GF-D8 (cell line): ENCODE results near the gene TCF23.
"Not testable (repeated sequence)": the region's sequence is repeated elsewhere in the genome, so short reads cannot be mapped to it uniquely, and the experiment has no call there.

Source experiments
- DNase-seq: peaks from one replicate; lab custom pipeline; 2025; lab: John Stamatoyannopoulos, UW

The TCF23 gene

GRCh38 chr2:27148801-27149439, at the start of gene TCF23:
Gene TCF23 (plus strand): TSS chr2:27149004. CDS start chr2:27149134, 130 bp downstream.
- DNase-seq = no peak

GRCh38 chr2:27099334-27099955, 49.4 kb upstream of the TCF23 start:
- no peak for DNase-seq

GRCh38 chr2:27100036-27100435, 48.8 kb upstream of the TCF23 start:
- no peak for DNase-seq

- no peak for DNase-seq
These were observed 46.5 kb upstream of the TCF23 start for GRCh38 chr2:27102329-27102728.

GRCh38 chr2:27105981-27106380, 42.8 kb upstream of the TCF23 start:
- no peak for DNase-seq

DNA sequence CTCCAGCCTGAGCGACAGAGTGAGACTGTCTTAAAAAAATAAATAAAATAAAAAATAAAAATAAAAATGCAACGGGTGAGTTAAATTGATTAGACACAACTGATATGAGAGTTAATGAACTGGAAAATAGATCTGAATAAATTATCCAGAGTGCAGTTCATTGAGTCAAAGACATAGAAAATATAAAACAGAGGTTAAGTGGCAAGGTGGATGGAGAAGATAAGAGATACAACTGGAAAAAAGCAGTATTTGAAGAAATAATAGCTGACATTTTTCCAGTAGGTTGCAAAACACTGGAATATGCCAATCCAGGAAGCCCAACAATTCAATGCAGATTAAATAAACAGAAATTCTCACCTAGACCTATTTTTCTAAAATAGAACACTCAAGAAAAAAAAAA, 40.6 kb upstream of the TCF23 start:
- no peak for DNase-seq

DNA sequence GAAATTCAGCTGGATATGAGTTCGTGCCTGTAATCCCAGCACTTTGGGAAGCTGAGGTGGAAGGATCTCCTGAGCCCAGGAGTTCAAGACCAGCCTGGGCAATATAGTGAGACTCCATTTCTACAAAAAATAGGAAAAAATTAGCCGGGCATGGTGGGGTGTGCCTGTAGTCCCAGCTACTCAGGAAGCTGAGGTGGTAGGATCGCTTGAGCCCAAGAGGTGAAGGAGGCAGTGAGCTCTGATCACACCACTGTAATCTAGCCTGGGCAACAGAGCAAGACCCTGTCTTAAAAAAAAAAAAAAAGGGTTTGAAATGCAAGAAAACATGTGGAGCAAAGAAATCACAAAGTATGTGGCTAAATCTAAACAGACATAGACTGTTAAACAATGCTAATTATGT, 39.7 kb upstream of the TCF23 start:
- no peak for DNase-seq

DNA sequence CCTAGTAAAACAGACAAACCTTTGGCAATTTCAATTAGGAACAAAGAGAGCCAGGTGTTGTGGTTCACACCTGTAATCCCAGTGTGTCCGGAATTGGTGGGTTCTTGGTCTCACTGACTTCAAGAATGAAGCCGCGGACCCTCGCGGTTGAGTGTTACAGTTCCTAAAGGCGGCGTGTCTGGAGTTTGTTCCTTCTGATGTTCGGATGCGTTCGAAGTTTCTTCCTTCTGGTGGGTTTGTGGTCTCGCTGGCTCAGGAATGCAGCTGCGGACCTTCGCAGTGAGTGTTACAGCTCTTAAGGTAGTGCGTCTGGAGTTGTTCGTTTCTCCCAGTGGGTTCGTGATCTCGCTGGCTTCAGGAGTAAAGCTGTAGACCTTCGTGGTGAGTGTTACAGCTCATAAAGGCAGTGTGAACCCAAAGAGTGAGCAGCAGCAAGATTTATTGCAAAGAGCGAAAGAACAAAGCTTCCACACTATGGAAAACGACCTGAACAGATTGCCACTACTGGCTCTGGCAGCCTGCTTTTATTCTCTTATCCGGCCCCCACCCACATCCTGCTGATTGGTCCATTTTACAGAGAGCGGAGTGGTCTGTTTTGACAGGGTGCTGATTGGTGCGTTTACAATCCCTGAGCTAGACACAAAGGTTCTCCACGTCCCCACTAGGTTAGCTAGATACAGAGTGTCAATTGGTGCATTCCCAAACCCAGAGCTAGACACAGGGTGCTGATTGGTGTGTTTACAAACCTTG, 38.0 kb upstream of the TCF23 start:
- not testable (repeated sequence) for DNase-seq

DNA sequence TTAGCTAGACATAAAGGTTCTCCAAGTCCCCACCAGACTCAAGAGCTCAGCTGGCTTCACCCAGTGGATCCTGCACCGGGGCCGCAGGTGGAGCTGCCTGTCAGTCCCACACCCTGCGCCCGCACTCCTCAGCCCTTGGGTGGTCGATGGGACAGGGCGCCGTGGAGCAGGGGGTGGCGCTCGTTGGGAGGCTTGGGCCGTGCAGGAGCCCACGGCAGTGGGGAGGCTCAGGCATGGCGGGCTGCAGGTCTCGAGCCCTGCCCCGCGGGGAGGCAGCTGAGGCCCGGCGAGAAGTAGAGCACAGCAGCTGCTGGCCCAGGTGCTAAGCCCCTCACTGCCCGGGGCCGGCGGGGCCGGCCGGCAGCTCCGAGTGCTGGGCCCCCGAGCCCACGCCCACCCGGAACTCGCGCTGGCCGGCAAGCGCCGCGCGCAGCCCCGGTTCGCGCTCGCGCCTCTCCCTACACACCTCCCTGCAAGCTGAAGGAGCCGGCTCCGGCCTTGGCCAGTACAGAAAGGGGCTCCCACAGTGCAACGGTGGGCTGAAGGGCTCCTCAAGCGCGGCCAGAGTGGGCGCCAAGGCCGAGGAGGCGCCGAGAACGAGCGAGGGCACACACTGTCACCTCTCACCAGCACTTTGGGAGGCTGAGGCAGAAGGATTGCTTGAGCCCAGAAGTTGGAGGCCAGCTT, 37.3 kb upstream of the TCF23 start:
- not testable (repeated sequence) for DNase-seq

GRCh38 chr2:27115519-27115918, 33.3 kb upstream of the TCF23 start:
- no peak for DNase-seq

DNA sequence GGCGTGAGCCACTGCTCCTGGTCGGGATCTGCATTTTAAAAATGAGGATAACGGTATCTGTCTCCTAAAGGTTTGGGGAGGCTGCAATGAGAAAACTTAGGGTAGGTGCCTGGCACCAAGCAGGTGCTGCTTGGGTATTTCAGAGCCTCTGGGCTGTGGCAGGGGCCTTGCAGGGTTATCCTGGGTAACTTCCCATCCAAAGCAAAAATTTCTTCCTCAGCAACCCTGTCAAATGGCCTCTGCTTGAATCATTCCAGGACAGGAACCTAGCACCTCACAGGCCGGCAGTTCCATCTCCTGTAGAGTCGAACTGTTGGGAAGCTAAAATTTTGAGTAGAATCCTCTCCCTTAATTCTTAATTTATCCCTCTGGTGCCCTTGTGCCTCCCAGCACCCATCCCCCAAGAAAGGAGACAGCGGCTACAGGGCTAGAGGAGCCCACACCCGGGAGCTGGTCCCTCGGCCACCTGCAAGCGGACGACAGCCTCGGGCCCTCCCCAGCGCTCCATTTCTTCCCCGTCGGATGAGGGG, 30.7 kb upstream of the TCF23 start:
- no peak for DNase-seq

GRCh38 chr2:27118525-27119329, 30.1 kb upstream of the TCF23 start, which contains the start of gene CGREF1:
Gene CGREF1 (minus strand): TSS chr2:27119128. CDS start chr2:27104366, 14,762 bp downstream.
- DNase-seq = no peak

DNA sequence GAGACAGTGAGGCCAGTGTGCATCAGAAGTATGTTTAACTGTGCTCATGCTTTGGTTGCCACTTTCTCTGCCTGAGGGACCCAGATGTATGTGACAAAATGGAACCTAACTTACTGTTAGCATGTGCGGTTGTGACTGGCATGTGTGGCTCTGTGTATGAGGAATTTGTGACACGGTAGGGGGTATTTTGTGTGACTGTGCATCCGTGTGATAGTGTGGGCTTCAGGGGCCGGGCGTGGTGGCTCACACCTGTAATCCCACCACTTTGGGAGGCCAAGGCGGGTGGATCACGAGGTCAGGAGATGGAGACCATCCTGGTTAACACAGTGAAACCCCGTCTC, 29.5 kb upstream of the TCF23 start:
- not testable (repeated sequence) for DNase-seq

GRCh38 chr2:27121906-27122305, 26.9 kb upstream of the TCF23 start:
- no peak for DNase-seq

DNA sequence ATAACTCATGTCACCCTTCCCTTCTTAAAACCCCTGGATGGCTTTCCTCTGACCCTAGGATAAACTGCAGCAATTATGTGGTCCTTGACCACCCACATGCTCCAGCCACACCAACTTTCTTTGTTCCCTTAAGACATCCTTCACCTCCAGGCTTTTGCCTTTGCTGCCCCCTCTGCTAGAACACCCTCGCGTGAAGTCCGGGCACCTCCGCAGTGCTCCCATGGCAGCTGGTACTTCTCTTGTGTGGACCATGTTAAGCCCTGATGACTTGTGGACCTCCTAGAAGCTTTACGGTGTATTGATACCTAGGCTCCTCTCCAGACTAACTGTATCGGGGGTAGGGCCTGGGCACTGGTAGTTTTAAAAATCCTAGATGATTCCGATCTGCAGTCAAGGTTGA, 26.0 kb upstream of the TCF23 start:
- no peak for DNase-seq

DNA sequence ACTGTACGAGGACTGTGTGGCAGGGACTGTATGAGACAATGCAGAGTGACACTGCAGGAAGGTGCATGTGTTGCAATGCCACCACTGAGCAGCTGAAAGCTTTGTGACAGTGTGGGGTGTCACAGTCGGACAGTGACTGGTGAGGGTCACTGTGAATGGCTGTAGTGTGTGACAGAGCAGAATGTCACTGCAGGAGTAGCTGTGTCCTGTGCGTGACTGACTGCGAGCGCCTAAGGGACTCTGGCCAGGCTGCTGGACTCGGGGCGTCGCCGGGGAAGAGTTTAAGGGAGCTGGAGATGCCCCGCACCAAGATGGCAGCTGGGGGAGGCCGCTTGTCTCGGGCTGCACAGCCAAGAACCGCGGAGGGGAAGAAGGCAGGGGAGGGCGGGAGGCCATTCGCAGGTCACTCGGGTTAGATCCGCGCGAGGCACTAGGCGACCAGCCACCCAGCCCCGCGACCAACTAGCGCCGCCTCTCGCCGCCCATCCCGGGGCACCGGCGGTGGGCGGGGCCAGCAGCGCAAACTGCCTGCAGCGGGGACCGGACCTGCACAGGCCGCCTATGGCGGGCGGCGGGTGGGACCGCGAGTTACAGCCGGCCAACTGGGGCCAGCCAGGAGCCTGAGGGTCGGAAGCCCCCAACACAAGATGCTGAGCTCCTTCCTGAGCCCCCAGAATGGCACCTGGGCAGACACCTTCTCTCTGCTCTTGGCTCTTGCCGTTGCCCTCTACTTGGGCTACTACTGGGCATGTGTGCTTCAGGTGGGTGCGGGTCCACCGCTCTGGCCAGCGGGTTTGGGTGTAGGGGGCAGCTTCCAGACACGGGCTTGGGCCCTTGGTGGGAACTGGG, 25.3 kb upstream of the TCF23 start, which contains the start of gene ABHD1:
Gene ABHD1, plus strand, starts transcription at position 514 of the 849 bp plus-strand sequence. Its CDS starts 134 bp downstream, at position 648.
- DNase-seq = no peak

GRCh38 chr2:27125104-27125503, 23.7 kb upstream of the TCF23 start:
- DNase-seq = no peak

DNA sequence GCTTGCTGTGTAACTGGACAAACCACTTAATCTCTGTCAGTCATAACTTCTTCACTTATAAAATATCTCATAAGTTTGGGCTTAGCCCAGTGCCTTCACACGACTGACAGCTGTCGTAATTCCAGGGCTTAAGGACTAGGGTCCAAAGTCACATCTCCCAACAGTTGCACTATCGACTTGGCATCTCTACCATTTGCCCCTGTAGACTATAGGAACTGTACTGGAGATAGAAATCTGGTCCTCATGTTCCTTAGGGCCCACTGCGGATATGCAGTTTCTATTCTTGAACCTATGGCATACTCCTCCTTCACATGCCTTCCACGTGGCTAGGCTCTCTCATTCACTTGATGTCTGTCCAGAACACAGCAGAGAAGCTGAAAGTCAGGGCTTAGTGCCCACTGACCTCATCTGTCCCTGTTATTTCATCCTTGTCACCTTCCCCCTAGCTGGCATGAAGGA, 22.5 kb upstream of the TCF23 start:
- no peak for DNase-seq

GRCh38 chr2:27127883-27128667, 20.7 kb upstream of the TCF23 start:
- DNase-seq = no peak
